GM23248 (cell line): Measurements from ENCODE around the gene IP6K3.

Experiments
- EZH2 ChIP-seq: fragments of 200-600 bp; sonication (generic); IDR thresholded peaks from 2 replicates; pipeline ENCODE4 v1.6.1; 2018; ENCODE audit warnings: antibody characterized with exemption, mild to moderate bottlenecking; ENCODE audit not compliant: insufficient read depth, poor library complexity, severe bottlenecking
- EZH2phosphoT487 ChIP-seq: fragments of 200-600 bp; sonication (generic); IDR thresholded peaks from 2 replicates; pipeline ENCODE4 v1.6.1; 2018; ENCODE audit warnings: antibody characterized with exemption, moderate library complexity, mild to moderate bottlenecking, low read depth; ENCODE audit not compliant: insufficient read depth

GRCh38 chr6:33779895-33780294, 33.2 kb upstream of the IP6K3 start:
- TF ChIP-seq EZH2phosphoT487 (no peak), EZH2 (no peak)
